C1 segment of cervical spinal cord (tissue), 14 donors: ENCODE results near the gene KRTAP5-7.
"Not testable (repeated sequence)": the region's sequence is repeated elsewhere in the genome, so short reads cannot be mapped to it uniquely, and the experiment has no call there.

Experiments used
- DNase-seq, 14 donors: peaks; one replicate each; lab custom pipeline; 2025; lab: John Stamatoyannopoulos, UW

KRTAP5-7 gene, protein sequence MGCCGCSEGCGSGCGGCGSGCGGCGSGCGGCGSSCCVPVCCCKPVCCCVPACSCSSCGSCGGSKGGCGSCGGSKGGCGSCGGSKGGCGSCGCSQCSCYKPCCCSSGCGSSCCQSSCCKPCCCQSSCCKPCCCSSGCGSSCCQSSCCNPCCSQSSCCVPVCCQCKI

DNA sequence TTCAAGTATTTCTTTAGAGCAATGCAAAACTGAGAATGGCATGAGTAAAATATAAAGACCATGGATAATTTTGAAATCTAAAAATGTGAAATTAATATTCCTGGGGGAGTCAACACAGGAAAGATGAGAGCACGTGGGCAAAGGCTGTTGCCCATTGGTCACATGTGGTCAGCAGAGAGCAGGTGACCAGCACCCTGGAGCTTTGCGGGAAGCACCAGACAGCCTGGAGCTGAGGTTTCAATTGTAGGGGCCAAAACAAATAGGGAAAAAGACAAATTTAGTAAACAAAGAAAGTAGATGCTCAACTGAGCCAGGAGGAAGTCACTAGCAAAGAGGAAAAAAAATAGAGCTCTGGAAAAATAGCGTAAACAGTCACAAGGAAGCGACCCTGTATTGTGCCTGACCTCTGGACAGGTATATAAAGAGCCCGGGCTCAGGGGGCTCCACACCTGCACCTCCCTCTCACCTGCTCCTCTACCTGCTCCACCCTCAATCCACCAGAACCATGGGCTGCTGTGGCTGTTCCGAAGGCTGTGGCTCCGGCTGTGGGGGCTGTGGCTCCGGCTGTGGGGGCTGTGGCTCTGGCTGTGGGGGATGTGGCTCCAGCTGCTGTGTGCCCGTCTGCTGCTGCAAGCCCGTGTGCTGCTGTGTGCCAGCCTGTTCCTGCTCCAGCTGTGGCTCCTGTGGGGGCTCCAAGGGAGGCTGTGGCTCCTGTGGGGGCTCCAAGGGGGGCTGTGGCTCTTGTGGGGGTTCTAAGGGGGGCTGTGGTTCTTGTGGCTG lies at the start of gene KRTAP5-7:
TSS of gene KRTAP5-7 (plus strand) at position 472 of the 780 bp plus-strand sequence. CDS start at position 506, 34 bp downstream.
- DNase-seq = not testable (repeated sequence)

DNA sequence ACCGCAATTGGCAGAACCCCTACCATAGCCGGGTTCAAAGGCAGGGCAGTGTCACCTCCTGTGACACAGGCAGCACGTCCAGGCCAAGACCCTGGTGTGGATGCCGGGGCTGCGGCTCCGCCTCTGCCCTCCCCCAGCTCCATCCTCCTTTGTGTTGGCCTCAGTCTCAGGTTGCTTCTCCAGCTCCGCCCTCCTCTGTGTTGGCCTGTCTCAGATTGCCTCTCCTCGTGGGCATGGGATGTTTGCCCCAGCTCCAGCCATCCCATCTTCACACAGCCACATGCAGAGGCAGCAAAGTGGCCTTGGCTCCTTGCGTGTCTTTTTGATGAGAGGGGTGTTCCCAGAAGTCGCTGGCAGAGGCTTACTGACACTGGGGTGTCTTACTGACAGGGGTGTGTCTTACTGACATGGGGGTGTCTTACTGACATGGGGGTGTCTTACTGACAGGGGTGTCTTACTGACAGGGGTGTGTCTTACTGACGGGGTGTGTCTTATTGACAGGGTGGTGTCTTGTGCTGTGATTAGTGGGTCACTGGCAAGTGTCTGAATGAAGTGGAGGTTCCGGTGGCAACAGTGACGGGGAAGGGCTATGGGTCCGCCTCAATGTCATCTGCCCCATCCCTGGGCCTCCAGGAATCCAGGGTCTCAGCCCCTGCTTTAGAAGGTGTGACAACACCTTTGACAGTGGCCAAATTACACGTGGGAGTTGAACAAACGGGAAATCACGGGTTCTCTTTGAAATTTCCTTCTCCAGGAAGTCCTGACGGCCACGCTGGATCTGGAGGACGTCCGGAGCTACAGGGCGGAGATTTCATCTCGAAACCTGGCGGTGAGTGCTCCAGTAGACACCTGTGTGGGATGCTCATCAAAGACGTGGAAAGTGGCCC lies 49.2 kb upstream of the KRTAP5-7 start:
- no peak for DNase-seq

DNA sequence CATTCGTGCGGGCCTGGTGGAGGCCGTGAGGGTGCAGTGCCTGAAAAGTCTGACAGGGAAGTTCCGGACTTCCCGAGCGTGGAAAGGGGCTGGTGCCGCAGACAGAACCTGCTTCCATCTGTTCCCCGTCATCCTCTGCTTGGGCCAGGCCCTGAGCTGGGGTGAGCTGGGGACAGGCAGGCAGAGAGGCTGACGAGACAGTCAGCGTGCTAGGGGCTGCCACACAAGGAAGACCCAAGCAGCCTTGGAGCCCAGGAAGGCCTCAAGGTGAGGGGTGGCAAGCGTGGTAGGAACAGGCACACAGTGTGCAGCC lies 48.6 kb upstream of the KRTAP5-7 start:
- DNase-seq = no peak

DNA sequence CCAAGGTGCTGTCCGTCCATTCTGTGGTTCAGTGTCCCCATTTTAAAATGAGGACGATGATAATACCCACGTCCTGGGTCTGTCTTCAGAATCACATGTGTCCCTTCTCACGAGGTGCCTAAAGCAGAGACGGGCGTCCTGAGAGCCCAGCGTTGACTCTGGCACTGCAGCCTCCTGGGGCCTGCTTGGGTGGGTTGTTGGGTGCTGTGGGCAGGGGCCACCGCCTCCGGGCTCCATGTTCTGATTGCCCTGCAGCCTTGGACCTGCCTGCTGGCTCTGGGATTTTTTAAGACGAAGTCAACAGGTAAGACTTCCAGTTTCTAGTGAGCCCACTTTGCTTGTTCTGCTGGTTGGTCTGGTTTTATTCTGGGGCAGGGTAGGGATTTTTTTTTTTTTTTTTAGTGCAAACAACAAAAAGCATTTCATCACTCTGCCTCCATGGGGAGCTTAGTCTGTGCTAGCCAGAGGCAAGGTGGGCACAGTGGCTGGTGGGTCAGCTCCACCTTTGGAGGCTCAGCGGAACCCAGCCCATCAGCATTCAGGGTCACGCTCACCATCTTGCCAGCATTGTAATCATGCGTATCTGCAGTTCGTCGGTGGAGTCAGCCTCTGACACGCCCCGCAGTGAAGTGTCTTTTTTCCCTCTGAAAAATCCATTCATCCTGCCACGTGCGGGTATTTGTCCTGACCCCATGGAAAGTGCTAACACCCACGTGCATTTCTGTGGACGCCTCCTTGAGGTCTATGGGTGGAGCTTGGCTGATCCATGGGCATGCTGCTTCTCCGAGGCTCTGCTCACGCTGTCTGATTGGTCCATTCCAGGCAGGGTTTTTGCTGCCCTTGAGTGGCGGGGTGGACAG lies 45.7 kb upstream of the KRTAP5-7 start:
- no peak for DNase-seq

DNA sequence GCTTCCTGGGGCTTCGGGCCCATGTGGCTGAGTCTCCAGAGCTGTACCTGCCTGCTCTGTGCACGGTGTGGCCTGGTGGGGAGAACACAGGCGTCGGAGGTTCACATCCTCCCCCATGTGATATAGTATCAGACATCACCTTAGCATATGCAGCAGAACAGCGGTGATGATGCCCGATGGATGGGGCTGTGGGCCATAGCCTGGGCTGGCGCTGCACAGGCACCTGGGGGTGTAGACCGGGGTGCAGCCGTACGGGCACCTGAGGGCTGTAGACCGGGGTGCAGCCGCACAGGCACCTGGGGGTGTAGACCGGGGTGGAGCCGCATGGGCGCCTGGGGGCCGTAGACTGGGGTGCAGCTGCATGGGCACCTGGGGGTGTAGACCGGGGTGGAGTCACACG lies 44.9 kb upstream of the KRTAP5-7 start:
- DNase-seq = no peak

DNA sequence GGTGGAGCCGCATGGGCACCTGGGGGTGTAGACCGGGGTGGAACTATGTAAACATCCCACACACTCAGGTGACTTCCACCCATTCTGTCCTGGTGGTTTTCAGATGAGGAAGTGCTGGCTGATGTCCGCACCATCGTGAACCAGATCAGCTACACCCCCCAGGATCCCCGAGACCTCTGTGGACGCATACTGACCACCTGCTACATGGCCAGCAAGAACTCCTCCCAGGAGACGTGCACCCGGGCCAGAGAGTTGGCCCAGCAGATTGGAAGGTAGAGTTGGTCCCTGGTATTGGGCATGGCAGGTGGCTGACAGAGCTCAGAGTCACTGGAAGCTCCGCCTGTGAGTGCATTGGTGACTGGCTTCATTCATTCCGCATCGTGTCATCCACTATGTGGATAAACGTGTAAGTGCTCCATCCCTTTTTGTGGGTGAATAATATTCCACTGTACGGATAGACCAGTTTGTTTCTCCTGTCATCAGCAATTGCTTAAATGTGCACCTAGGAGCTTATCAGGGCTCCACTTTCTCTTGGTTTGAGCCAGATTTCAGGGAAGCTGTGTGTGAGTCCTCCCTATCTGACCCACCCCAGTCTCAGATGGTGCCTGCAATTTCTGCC lies 44.2 kb upstream of the KRTAP5-7 start:
- no peak for DNase-seq

DNA sequence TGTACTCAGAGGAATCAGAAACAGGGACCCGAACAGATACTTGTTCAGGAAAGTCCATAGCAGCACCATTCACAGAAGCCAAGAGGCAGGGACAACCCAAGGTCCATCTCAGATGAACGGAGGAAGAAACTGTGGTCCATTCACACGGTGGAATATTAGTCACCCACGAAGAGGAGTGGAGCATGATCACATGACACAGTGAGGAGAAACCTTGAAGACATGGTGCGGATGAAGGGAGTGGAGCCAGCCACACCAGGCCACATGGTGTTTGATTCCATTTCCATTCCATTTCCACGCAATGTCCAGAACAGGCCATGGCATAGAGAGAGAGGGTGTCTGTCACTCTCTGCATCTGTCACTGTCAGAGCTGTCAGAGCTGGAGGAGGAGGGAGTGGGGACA lies 43.4 kb upstream of the KRTAP5-7 start:
- no peak for DNase-seq

DNA sequence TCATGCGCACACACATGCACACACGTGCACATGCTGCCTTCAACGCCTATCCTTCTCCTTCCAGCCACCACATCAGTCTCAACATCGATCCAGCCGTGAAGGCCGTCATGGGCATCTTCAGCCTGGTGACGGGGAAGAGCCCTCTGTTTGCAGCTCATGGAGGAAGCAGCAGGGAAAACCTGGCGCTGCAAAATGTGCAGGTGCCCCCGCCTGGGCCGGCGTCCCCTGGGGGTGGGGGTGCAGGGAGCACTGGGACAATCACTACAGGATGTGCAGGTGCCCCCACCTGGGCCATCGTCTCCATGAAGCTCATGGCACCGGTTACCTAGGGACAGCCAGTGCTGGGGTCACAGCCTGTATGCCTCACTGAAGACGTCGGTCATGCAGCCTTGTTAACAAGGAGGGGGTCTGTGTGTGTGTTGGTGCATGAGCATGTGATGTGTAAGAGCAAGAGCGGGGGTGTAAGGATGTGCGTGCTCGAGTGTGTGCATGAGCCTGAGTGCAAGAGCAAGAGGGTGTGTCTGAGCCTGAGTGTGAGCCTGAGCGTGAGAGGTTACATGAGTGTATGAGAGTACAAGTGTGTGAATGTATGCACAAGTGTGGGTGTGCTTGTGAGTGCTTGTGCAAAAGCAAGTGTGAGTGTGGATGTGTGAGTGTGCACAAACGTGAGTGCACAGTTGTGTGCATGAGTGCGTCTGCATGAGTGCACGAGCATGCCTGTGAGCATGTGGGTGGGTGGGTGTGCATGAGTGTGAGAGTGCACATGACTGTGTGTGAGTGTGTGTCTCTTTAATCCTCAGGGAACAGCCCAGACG lies 42.6 kb upstream of the KRTAP5-7 start:
- no peak for DNase-seq

DNA sequence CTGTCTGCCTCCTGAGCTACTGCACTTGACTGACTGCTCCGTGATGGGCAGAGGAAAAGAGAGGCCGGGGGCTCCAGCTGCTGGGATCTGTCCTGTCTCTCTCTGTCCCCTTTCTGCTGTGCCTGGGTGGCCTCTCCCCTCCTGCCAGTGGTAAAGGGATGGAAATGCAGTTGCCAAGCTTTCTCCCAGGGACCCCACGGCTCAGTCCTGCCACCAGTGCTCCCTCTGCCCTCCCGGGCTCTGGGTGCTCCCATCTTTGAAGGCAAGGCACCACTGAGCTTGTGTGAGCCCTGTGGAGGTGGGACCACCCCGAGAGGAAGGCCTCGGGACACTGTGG lies 42.0 kb upstream of the KRTAP5-7 start:
- no peak for DNase-seq

DNA sequence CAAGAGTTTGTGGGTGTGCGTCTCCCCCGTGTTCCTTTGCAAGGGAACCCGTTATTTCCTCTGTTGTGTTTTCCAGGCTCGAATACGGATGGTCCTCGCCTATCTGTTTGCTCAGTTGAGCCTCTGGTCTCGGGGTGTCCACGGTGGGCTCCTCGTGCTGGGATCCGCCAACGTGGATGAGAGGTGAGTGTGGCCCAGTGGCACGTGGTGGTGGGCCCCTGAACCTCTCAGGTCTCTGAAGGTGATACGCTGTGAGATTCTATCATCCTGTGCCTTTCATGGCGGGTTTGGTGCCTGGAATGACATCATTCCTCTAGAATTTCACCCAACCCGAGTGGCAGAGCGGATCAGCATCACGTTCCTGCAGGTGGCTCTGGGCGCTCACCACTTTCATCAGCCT lies 41.6 kb upstream of the KRTAP5-7 start:
- no peak for DNase-seq

DNA sequence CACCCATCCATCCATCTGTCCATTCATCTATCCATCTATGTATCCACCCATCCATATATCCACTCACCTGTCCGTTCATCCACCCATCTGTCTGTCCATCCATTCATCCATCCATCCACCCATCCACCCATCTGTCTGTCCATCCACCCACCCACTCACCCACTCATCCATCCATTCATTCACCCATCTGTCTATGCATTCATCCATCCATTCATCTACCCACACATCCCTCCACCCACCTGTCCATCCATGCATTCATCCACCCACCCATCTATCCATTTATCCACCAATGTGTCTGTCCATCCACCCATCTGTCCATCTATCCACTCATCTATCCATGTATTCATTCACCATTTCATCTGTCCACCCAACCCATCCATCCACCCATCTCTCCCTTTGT lies 40.7 kb upstream of the KRTAP5-7 start:
- no peak for DNase-seq

DNA sequence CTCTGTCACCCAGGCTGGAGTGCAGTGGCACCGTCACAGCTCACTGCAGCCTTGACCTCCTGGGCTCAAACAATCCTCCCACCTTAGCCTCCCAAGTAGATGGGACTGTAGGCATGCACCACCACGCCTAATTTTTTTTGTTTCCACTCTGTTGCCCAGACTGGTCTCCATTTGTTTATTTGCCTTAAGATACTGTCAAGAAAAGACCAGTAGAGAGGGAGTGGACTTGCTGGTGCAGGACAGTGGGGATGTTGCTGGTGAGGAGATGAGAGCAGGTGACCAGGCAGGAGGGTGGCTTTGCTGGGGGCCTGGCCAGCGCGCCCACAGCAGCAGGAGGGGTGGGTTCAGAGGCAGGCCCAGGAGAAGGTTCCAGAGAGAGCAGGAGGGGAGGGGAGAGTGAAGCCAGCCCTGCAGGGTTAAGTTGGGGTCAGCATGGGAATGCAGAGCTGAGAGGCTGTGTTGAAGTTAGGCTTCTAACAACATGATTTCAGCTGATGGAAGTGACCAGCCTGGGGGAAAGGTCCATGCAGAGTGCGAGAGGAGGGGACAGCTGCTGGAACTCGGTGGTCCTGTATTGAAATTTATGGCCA lies 38.3 kb upstream of the KRTAP5-7 start:
- DNase-seq = no peak

DNA sequence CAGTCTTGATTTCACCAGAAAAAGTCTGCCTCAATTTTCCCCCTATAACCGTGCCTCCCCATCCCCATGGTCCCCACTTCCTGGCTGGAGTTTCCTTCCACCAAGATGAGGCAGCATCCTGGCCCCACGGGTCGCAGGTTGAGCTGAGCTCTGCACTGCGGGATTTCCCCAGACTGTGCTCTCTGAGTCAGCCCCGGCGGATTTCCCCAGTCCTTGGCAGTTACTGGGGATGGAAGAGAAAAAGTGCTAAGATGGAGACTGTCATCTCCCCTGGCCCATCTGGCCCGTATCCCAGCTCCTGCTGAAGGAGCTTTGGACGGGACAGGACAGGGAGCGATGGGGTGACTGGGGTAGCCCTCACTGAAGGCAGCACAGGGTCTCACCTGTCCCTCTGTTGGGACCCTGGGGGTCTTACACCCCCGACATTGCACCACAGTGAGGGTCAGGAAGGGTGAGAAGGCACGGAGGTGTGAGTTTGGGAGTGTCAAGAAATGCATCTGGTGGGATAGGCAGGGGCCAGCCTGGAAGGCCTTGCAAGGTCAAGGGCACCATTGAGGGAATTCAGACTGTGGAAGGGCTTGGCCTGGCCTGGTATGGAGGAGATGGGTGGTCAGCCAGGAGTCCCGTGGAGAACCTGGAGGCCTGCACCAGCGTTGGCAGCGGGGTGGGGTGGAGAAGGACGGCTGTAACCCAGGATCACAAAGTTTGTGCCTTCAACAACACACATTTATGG lies 37.6 kb upstream of the KRTAP5-7 start:
- no peak for DNase-seq

DNA sequence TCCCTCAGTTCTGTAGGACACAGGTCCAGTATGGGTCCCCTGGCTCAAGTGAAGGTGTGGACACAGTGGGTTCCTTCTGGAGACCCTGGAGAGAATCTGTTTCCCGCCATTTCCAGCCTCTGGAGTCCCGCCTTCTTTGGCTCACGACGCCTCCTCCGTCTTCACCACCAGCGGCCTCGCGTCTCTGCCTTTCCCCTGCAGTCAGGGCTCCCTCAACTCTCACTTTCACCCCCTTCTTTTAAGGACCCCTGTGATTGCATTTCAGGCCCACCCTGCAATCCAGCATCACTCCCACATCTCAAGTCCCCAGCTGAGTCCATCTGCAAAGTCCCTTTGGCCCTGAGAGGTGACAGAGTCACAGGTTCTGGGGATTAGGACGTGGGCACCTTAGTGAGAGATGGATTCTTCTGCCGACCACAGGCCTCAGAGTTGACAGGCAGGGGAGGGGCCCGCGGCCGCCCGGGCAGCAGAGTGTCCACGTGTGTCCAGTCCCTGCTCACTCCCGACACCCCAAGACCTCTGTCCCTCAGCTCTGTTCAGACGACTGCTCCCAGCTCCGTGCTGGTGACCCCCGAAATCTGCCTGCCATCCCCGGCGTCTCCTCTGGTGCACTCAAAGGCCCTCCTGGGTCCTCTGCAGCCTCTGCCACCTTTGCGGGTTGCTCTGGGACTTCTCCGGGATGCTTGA lies 36.9 kb upstream of the KRTAP5-7 start:
- no peak for DNase-seq

DNA sequence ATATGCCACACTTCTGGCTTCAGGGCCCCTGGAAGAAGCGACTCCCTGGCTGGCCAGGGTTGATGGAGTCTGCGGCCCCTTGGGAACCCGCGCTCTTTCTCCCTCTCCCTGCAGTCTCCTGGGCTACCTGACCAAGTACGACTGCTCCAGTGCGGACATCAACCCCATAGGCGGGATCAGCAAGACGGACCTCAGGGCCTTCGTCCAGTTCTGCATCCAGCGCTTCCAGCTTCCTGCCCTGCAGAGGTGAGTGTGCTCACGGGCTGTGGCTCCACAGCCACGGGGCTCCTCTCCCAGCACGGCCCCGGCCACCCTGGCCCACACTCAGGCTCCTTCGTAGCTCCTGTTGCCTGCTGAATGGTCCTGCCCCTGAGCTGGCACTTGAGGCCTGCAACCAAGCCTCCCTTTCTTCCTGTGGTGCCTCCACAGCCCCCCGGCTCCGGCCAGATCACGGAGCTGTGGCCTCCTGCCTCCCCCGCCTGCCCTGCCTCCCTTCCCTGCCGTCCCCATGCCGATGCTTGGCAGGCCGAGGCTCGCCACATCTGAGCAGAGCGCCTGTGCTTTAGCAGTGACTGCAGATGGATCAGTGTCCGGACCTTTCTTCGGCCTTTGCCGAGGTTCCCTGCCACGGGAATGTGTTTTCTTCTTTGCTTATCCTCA lies 36.2 kb upstream of the KRTAP5-7 start:
- DNase-seq = no peak

DNA sequence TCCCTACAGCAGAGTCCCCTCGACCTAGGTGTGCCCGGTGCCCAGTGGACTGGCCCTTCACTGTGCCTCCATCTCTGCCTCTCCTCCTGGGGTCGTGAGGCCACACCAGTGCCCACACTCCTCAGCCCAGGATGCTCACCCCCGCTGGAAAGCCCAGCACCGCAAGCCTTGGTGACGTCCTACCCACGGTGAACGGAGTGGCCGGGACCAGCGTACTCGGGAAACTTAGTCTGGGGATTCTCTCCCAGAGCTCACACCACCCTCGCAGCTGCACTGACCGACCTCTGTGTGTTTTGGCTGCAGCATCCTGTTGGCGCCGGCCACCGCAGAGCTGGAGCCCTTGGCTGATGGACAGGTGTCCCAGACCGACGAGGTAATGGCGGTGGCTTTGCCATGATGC lies 35.5 kb upstream of the KRTAP5-7 start:
- no peak for DNase-seq

DNA sequence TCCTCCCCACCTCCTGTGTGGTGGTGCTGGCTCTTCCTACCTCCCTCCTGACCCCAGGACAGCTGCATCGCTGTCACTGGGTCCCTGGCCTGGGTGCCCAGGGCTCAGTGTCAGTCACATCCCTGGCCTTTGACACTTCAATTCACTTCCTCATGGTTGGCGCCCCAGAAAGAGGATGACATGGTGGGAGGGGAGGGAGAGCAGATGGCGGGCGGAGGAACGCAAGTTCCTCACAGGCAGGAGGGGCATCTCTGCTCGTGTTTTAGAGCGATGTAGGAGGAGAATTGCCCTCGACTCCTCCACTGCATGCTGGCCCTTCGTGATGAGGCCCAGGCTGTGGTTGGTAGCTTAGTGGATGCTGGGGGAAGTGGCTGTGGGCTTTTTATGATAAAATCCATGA lies 35.1 kb upstream of the KRTAP5-7 start:
- no peak for DNase-seq
